ENCODE results near the gene PDGFA.

The PDGFA gene

DNA sequence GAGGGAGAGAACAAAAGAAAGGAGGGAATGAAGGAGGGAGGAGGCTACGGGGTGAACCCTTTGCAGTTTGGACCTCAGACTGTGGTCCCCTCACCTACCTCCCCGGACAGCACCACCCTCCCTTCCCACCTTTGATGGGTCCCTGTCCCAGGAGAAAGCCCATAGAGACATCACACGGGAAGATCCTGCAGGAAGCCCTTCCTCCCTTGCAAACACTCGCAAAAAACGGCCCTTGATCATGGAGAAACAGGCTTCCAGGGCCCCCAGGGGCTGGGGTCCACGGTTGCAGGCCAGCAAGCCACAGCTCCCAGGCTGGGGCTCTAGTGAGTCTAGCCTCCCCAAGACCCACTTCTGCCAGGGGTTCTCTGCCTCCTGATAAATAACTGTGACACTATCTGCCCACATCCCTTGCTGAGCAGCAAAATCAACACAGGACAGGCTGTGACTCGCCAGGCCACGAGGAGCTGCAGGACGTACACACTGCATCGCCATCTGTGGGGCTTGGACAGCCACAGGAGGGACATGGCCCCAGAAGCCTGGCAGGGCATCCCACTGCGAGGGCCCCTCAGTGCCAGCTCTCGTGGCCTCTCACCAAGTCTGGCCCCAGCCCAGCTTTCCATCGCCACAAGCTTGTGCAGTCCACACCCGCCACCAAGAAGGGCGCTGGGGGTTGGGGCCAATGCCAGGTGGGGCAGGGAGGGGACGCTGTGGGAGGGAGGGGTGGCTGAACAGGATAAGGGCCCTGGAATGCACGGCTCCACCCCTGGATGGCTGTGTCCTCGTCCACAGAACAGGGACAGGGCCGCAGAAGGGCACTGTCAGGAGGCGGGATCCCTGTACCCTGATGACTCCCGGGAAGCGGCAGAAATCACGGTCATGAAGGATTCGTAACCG lies 34.2 kb downstream of the PDGFA start:
- no peak for DNase-seq (ENCODE audit: extremely low read depth, low read depth)
- H3K4me3 ChIP-seq (replicated peaks; ENCODE audit: low read depth, low read length) = no peak overlapping the region
- TF ChIP-seq, protein P1, sequence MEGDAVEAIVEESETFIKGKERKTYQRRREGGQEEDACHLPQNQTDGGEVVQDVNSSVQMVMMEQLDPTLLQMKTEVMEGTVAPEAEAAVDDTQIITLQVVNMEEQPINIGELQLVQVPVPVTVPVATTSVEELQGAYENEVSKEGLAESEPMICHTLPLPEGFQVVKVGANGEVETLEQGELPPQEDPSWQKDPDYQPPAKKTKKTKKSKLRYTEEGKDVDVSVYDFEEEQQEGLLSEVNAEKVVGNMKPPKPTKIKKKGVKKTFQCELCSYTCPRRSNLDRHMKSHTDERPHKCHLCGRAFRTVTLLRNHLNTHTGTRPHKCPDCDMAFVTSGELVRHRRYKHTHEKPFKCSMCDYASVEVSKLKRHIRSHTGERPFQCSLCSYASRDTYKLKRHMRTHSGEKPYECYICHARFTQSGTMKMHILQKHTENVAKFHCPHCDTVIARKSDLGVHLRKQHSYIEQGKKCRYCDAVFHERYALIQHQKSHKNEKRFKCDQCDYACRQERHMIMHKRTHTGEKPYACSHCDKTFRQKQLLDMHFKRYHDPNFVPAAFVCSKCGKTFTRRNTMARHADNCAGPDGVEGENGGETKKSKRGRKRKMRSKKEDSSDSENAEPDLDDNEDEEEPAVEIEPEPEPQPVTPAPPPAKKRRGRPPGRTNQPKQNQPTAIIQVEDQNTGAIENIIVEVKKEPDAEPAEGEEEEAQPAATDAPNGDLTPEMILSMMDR (IDR thresholded peaks at IDR 0.05; ENCODE audit: low read depth, low read length, missing control alignments) = no peak

DNA sequence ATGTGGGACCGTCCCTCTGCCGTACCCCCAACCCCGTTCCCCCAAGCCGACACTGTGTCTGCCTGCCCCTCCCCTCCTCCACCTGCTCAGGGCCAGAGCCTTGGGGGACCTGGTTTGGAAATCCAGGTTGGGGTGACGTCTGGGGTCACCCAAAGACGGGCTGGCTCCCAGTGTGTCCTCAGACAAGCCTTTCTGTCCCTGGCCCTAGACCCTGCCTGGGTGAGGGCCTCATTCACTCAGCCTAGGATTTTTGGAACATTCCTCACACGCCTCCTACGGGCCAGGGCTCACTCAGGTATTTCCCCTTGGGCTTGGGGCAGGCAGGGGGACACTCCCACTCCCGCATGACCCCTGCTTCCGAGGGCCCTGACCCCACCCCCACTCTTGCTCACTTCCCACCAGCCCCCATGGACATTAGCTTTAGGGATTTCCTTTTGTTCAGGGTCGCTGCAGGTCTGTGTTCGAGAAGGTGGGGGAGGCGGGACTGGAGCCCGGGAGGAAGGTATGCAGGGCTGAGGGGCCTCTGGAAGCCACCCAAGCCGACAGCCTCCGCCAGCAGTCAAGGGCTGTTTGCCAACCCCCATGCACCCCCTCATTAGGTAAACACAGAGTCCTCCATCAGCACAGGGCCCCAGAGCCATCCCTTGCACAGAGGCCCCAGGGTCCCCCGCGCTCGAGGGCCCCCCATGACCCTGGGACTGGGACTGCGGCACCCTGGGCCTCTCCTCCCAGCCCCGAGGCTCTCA lies 35.1 kb downstream of the PDGFA start:
- DNase-seq (ENCODE audit: extremely low read depth, low read depth) = no peak
- TF ChIP-seq, protein P1 (IDR thresholded peaks at IDR 0.05; ENCODE audit: low read depth, low read length, missing control alignments) = no peak
- H3K4me3 ChIP-seq (replicated peaks; ENCODE audit: low read depth, low read length) = no peak overlapping the region

DNA sequence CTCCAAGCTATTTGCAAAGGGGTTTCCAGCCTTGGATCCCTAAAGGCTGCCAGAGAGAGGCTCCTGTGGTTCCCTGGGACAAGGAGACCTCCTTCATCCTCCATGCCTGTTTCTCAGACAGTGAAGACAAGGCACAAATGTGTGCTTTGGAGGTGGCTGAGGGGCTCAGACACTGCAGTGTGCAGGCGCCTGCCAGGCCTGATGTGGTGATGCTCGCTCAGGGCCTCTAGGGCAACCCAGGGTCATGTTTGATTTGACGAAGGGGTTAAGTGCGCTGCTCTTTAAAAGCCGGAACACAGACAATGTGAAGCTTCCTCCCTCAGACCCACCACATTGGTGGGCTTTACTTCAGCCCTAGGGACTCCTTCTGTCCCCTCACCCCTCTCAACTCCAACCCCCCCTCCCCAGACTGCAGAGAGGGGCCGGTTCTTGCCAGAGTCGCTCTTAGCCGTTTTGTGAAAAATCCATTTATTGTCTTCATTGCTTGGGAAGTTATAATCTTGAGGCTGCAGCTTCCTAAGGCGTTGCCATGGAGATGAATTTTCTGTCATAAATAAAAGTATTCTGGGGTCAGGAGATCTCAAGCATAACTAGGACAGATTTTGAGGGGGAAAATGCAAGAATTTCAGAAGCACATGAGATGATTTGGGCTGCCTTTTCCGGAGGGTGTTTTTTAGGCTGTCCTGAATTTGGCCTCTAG lies 35.8 kb downstream of the PDGFA start:
- TF ChIP-seq, protein P1 (IDR thresholded peaks at IDR 0.05; ENCODE audit: low read depth, low read length, missing control alignments) = no peak
- no peak for DNase-seq (ENCODE audit: extremely low read depth, low read depth)
- no peak overlapping the region for H3K4me3 ChIP-seq (replicated peaks; ENCODE audit: low read depth, low read length)

DNA sequence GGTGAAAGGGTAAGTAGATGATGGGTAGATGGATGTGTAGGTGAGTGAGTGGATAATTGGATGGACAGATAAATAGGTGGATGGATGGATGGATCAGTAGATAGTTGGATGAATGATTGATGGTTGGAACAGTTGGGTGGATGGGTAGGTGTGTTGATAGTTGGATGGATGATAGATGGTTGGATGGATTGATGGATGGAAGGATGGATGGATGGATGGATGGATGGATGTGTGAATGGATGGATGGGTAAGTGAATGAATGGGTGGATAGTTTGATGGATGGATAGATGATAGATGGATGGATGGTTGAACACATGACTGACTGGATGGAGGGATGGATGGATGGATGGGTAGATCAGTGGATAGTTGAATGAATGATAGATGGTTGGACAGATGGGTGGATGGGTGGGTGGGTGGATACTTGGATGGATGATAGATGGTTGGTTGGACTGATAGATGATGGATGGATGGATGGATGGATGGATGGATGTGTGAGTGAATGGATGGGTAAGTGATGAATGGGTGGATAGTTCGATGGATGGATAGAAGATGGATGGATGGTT lies 37.0 kb downstream of the PDGFA start:
- TF ChIP-seq, protein P1 (IDR thresholded peaks at IDR 0.05; ENCODE audit: low read depth, low read length, missing control alignments) = no peak
- no peak overlapping the region for H3K4me3 ChIP-seq (replicated peaks; ENCODE audit: low read depth, low read length)
- DNase-seq (ENCODE audit: extremely low read depth, low read depth) = no peak

DNA sequence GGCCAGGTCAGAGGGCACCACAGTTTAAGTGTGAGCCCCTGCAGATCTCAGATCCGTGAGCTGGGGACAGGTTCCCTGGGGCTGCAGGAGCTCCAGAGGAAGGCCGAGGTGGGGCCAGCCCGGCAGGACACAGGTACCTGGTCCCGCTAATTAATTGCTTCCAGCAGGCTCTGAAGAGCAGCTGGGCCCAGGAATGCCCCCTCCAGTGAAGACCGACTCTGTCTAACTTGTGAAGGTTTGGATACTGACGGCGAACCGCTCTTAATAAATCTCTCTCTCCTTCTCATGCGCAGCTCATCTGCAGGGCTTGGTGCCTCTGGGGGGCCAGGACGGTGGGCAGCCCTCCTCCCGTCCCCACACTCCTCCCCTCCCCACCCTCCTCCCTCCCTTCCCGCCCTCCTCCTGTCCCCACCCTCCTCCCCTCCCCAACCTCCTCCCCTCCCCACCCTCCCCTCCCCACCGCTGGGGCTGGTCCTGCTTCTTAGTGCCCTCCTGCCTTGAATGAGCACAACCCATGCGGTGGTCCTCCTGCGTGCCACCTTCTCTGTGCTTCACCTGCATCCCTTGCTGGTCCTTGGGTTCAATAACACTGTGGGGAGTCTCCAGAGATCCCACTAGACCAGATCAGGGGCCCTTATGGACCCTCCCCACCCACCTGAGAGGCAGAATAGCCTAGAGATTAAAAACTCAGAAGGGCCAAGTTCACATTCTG lies 38.3 kb downstream of the PDGFA start:
- no peak for DNase-seq (ENCODE audit: extremely low read depth, low read depth)
- no peak overlapping the region for H3K4me3 ChIP-seq (replicated peaks; ENCODE audit: low read depth, low read length)
- TF ChIP-seq, protein P1 (IDR thresholded peaks at IDR 0.05; ENCODE audit: low read depth, low read length, missing control alignments) = no peak
